ENCODE data around the gene ZNF584.

DNA sequence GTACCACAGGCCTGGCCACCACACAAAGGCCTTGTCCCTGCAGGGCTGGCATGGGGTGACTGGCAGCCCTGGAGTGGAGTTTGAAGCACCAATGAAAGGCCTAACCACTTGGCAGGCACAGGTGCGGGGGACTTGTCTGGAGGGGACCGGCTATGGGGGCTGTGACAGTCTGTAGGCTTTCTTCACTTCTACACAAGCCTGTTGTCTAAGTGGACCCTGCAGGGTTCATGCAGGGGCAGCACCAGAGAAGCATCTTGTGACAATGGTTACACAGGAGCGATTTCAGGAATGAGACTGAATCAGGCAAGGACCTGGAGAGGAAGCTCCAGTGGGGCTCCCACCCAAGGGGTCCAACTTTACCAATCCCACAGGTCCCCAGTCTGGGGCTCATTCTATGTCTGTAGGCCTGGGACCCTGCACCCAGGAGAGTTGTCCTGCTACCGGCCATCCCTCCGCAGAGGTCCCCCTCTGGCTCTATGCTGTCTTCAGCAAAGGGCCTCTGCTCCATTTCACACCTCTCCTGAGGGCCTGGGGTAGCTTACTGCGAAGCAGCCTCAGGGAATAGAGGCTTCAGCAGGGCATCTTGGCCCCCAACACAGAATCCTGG lies 25.3 kb upstream of the ZNF584 start:
- TF ChIP-seq, protein P1, sequence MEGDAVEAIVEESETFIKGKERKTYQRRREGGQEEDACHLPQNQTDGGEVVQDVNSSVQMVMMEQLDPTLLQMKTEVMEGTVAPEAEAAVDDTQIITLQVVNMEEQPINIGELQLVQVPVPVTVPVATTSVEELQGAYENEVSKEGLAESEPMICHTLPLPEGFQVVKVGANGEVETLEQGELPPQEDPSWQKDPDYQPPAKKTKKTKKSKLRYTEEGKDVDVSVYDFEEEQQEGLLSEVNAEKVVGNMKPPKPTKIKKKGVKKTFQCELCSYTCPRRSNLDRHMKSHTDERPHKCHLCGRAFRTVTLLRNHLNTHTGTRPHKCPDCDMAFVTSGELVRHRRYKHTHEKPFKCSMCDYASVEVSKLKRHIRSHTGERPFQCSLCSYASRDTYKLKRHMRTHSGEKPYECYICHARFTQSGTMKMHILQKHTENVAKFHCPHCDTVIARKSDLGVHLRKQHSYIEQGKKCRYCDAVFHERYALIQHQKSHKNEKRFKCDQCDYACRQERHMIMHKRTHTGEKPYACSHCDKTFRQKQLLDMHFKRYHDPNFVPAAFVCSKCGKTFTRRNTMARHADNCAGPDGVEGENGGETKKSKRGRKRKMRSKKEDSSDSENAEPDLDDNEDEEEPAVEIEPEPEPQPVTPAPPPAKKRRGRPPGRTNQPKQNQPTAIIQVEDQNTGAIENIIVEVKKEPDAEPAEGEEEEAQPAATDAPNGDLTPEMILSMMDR (IDR thresholded peaks at IDR 0.05; ENCODE audit: poor library complexity, severe bottlenecking), result no peak
- TF ChIP-seq SMC3 (conservative IDR thresholded peaks at IDR 0.05; ENCODE audit: poor library complexity), result no peak
- no peak for TF ChIP-seq POLR2AphosphoS5 (IDR thresholded peaks at IDR 0.05)

All from neural cell (in vitro differentiated cells).